ENCODE results near the gene CCNY. TPM values are rescaled to one million over a fixed set of nuclear protein-coding genes. Genes with fewer than 3 reads are reported as not detected.

The CCNY gene
- total RNA-seq, 3 donors from 2014 or later (not counting 1 experiment from before 2014, with no cell fraction given), result 71.0 to 87.2 (median 74.3) TPM

DNA sequence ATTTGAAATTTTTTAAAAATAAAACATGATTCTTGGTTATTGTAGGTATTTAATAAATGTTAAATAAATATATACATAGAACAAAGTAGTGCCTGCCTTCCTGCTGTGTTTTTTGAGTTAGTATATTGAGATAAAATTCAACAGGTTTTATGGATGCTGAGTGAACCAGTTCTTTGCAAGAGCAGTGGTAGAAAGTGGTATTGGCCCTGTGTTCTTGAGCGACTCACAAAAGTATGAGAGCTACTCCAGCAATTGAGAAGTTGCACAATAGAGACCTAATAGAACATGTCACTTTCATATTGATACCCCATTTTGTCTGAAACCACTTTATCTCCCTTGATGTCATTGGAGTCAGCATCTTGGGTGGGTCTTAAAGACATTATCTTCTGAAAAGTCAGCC, 236.3 kb downstream of the CCNY start:
- H3K27me3 Mint-ChIP-seq (ENCODE audit: low read depth in 2 of 2), result no peaks in the 10 kb centered on the region
- Histone ChIP-seq H3K27ac (ENCODE audit: low read length) (no peak overlapping the region), H3K4me1 (ENCODE audit: control insufficient read depth, insufficient read depth, low read length) (no peaks in the 10 kb centered on the region), H3K27me3 (ENCODE audit: control insufficient read depth, insufficient read depth, low read length) (no peaks in the 10 kb centered on the region), H3K36me3 (ENCODE audit: control insufficient read depth, insufficient read depth, low read length) (peaks cover 31% of the 10 kb centered on the region), H3K4me3 (ENCODE audit: low read length) (no peak overlapping the region), H3K9me3 (ENCODE audit: control insufficient read depth, insufficient read depth, low read length) (no peaks in the 10 kb centered on the region)
- no peaks in the 10 kb centered on the region for H3K4me1 Mint-ChIP-seq
- H3K4me3 Mint-ChIP-seq, result no peak overlapping the region
- no peaks in the 10 kb centered on the region for H3K9me3 Mint-ChIP-seq
- DNase-seq (no peak), ATAC-seq (no peak)
- TF ChIP-seq, protein P1, sequence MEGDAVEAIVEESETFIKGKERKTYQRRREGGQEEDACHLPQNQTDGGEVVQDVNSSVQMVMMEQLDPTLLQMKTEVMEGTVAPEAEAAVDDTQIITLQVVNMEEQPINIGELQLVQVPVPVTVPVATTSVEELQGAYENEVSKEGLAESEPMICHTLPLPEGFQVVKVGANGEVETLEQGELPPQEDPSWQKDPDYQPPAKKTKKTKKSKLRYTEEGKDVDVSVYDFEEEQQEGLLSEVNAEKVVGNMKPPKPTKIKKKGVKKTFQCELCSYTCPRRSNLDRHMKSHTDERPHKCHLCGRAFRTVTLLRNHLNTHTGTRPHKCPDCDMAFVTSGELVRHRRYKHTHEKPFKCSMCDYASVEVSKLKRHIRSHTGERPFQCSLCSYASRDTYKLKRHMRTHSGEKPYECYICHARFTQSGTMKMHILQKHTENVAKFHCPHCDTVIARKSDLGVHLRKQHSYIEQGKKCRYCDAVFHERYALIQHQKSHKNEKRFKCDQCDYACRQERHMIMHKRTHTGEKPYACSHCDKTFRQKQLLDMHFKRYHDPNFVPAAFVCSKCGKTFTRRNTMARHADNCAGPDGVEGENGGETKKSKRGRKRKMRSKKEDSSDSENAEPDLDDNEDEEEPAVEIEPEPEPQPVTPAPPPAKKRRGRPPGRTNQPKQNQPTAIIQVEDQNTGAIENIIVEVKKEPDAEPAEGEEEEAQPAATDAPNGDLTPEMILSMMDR (IDR thresholded peaks at IDR 0.05), result no peak
- intact Hi-C loops (cut with micrococcal nuclease), result no loop called here
- no peak overlapping the region for H3K27ac Mint-ChIP-seq
- 100% methylated on average over 1 of the region's 1 CpG for WGBS (ENCODE audit: insufficient coverage)
- no peaks in the 10 kb centered on the region for H3K36me3 Mint-ChIP-seq

DNA sequence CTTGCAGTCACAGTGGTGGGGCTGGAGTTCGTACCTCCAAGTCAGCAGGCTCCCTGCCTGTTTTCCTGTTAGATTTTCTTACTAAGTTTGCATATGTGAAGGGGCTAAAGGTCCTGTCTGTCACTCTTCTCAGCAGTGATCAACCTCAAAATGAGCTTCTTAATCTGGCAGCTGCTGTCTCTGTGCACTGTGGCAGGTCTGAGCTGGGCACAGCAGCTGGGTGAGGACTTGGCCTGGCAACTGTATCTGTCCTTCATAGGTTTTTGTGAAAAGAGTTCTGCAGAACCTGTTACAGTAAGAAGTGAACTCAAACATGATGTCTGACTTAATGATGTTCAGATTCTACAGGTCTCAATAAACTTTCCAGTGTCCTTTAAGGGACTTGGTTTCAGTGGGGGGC, 237.5 kb downstream of the CCNY start:
- Histone ChIP-seq H3K27ac (ENCODE audit: low read length) (no peak overlapping the region), H3K4me1 (ENCODE audit: control insufficient read depth, insufficient read depth, low read length) (no peaks in the 10 kb centered on the region), H3K27me3 (ENCODE audit: control insufficient read depth, insufficient read depth, low read length) (no peaks in the 10 kb centered on the region), H3K4me3 (ENCODE audit: low read length) (no peak overlapping the region), H3K9me3 (ENCODE audit: control insufficient read depth, insufficient read depth, low read length) (no peaks in the 10 kb centered on the region), H3K36me3 (ENCODE audit: control insufficient read depth, insufficient read depth, low read length) (peaks cover 22% of the 10 kb centered on the region)
- TF ChIP-seq, protein P1 (IDR thresholded peaks at IDR 0.05), result no peak
- DNase-seq (no peak), ATAC-seq (no peak)
- H3K27me3 Mint-ChIP-seq (ENCODE audit: low read depth in 2 of 2), result no peaks in the 10 kb centered on the region
- no peaks in the 10 kb centered on the region for H3K9me3 Mint-ChIP-seq
- peak overlapping the region in 1 of 2 donors; percentile 28 for H3K27ac Mint-ChIP-seq
- H3K4me1 Mint-ChIP-seq, result peaks cover 0 to 4% of the 10 kb centered on the region in 2 donors
- 88% methylated on average over 1 of the region's 1 CpG for WGBS (ENCODE audit: insufficient coverage)
- intact Hi-C loops (cut with micrococcal nuclease), result no loop called here
- H3K36me3 Mint-ChIP-seq, result no peaks in the 10 kb centered on the region
- no peak overlapping the region for H3K4me3 Mint-ChIP-seq

DNA sequence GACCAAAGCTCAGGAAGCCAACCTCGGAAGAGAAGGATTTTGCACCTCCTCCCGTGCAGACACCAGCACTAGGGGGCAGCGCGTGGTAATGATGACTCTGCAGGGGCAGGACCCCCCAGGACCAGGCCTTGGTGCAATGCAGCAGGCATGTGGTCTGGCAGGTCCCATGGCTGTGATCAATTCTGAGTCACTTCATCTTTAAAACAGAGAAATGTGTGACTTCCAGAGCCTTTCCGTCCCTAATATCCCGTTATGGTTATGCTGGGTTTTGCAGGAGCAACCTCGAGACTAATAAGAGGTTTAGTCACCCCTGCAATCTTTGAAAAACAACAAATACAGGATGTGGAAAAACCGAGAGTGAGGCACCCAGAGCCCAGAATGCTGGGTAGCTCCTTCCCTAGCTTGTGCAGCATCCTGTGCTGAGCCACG, 238.6 kb downstream of the CCNY start:
- H3K4me3 Mint-ChIP-seq, result no peak overlapping the region
- Histone ChIP-seq H3K4me3 (ENCODE audit: low read length) (no peak overlapping the region), H3K27me3 (ENCODE audit: control insufficient read depth, insufficient read depth, low read length) (no peaks in the 10 kb centered on the region)

More for the DNA sequence above, 238.6 kb downstream of the CCNY start:
- Histone ChIP-seq H3K9me3 (ENCODE audit: control insufficient read depth, insufficient read depth, low read length) (no peaks in the 10 kb centered on the region), H3K27ac (ENCODE audit: low read length) (no peak overlapping the region), H3K4me1 (ENCODE audit: control insufficient read depth, insufficient read depth, low read length) (no peaks in the 10 kb centered on the region), H3K36me3 (ENCODE audit: control insufficient read depth, insufficient read depth, low read length) (peaks cover 11% of the 10 kb centered on the region)
- H3K36me3 Mint-ChIP-seq, result no peaks in the 10 kb centered on the region
- ATAC-seq, result no peak
- peaks cover 0 to 4% of the 10 kb centered on the region in 2 donors for H3K4me1 Mint-ChIP-seq
- no peaks in the 10 kb centered on the region for H3K9me3 Mint-ChIP-seq
- intact Hi-C loops (cut with micrococcal nuclease), result no loop called here
- H3K27me3 Mint-ChIP-seq (ENCODE audit: low read depth in 2 of 2), result no peaks in the 10 kb centered on the region
- TF ChIP-seq, protein P1 (IDR thresholded peaks at IDR 0.05), result no peak
- H3K27ac Mint-ChIP-seq, result peak overlapping the region in 1 of 2 donors; percentile 1
- no peak for DNase-seq
- WGBS (ENCODE audit: insufficient coverage), result 89% methylated on average over 9 of the region's 9 CpGs
